Upper lobe of right lung (tissue), 1 donor: ENCODE results near the gene CAPN9. TPM values are rescaled to one million over a fixed set of nuclear protein-coding genes. Genes with fewer than 3 reads are reported as not detected.

Source experiments
- ATAC-seq: fragments of 200-7000 bp; cut with Tn5 transposase; one replicate; pipeline ENCODE4 v1.9.1; 2020; ENCODE audit warnings: mild to moderate bottlenecking, moderate library complexity
- DNase-seq: peaks from one replicate; pipeline ENCODE4 v3.0.0-alpha.2; 2020
- H3K27ac ChIP-seq: fragments of 200-600 bp; one replicate; pipeline ENCODE4 v1.8.0; 2022
- H3K27me3 ChIP-seq: fragments of 200-600 bp; one replicate; pipeline ENCODE4 v1.8.0; 2022; ENCODE audit warnings: mild to moderate bottlenecking
- H3K36me3 ChIP-seq: fragments of 200-600 bp; one replicate; pipeline ENCODE4 v1.8.0; 2022
- H3K4me1 ChIP-seq: fragments of 200-600 bp; one replicate; pipeline ENCODE4 v1.8.0; 2022
- H3K4me3 ChIP-seq: fragments of 200-600 bp; one replicate; pipeline ENCODE4 v1.8.0; 2022; ENCODE audit warnings: mild to moderate bottlenecking
- H3K9me3 ChIP-seq: fragments of 200-600 bp; one replicate; pipeline ENCODE4 v1.8.0; 2022
- CTCF ChIP-seq: fragments of 200-600 bp; IDR thresholded peaks from one replicate; pipeline ENCODE4 v1.8.0; 2022; ENCODE audit warnings: antibody characterized with exemption
- intact Hi-C: fragments of 100-400 bp; cut with DNase I; formaldehyde crosslinking; loops from one replicate; pipeline ENCODE4 v1.11.0; 2022
- total RNA-seq: library from RNA; stranded (reverse); fragmentation: NEBNext Ultra II Directional; extraction: Animal tissue kit (Norgen Biotek cat#: 25700); gene quantifications from one replicate; pipeline ENCODE4 v1.2.1, GENCODE V29; 2021
- donor health status: DM: no; HTN: yes; CAD: no; lungs with severe emphysema.

The CAPN9 gene
- total RNA-seq, 1 donor from 2014 or later = 21.8 TPM

- Histone ChIP-seq H3K4me3 (no peak overlapping the region), H3K36me3 (no peaks in the 10 kb centered on the region), H3K27ac (no peak overlapping the region), H3K9me3 (no peaks in the 10 kb centered on the region), H3K4me1 (no peaks in the 10 kb centered on the region), H3K27me3 (no peaks in the 10 kb centered on the region)
- DNase-seq (no peak), ATAC-seq (no peak)
- intact Hi-C loops = no loop called here
- TF ChIP-seq CTCF = no peak
Observed at GRCh38 chr1:230758709-230759368, 11.7 kb downstream of the CAPN9 start.

GRCh38 chr1:230759369-230760065 lies 12.3 kb downstream of the CAPN9 start:
- Histone ChIP-seq H3K4me3 (no peak overlapping the region), H3K4me1 (no peaks in the 10 kb centered on the region), H3K27ac (no peak overlapping the region), H3K9me3 (no peaks in the 10 kb centered on the region), H3K27me3 (no peaks in the 10 kb centered on the region), H3K36me3 (no peaks in the 10 kb centered on the region)
- DNase-seq (no peak), ATAC-seq (no peak)
- intact Hi-C loops = no loop called here
- TF ChIP-seq CTCF = no peak

- H3K4me1 ChIP-seq = no peaks in the 10 kb centered on the region
- H3K36me3 ChIP-seq = no peaks in the 10 kb centered on the region
- intact Hi-C loops = no loop called here
- TF ChIP-seq CTCF = no peak
- DNase-seq (no peak), ATAC-seq (no peak)
- H3K27me3 ChIP-seq = no peaks in the 10 kb centered on the region
- no peak overlapping the region for H3K4me3 ChIP-seq
- no peak overlapping the region for H3K27ac ChIP-seq
- H3K9me3 ChIP-seq = no peaks in the 10 kb centered on the region
Observed at GRCh38 chr1:230760360-230760827, 13.2 kb downstream of the CAPN9 start.

GRCh38 chr1:230761443-230762167 lies 14.4 kb downstream of the CAPN9 start:
- no peaks in the 10 kb centered on the region for H3K9me3 ChIP-seq
- H3K4me1 ChIP-seq = no peaks in the 10 kb centered on the region
- no peak for TF ChIP-seq CTCF
- intact Hi-C loops = no loop called here
- no peak overlapping the region for H3K4me3 ChIP-seq
- ATAC-seq = no peak
- H3K27me3 ChIP-seq = no peaks in the 10 kb centered on the region
- H3K36me3 ChIP-seq = no peaks in the 10 kb centered on the region
- no peak for DNase-seq
- no peak overlapping the region for H3K27ac ChIP-seq

- no peaks in the 10 kb centered on the region for H3K9me3 ChIP-seq
- intact Hi-C loops = no loop called here
- no peak for DNase-seq
- H3K27me3 ChIP-seq = no peaks in the 10 kb centered on the region
- no peak for ATAC-seq
- no peak overlapping the region for H3K4me3 ChIP-seq
- no peak overlapping the region for H3K27ac ChIP-seq
- peaks cover 5% of the 10 kb centered on the region for H3K4me1 ChIP-seq
- TF ChIP-seq CTCF = no peak
- no peaks in the 10 kb centered on the region for H3K36me3 ChIP-seq
Observed at GRCh38 chr1:230763927-230764591, 16.9 kb downstream of the CAPN9 start.
